UCSD-AML1 (cell line): ENCODE data around the gene OR14J1.
"Not testable (repeated sequence)": the region's sequence is repeated elsewhere in the genome, so short reads cannot be mapped to it uniquely, and the experiment has no call there.

Source experiments
- DNase-seq: peaks from one replicate; lab custom pipeline; 2025; ENCODE audit not compliant: unreplicated experiment; lab: John Stamatoyannopoulos, UW

The OR14J1 gene

GRCh38 chr6:29301316-29301715 lies at the start of gene OR14J1:
TSS of gene OR14J1 (plus strand) at chr6:29301701. CDS start at chr6:29306690, 4,989 bp downstream.
- DNase-seq = no peak

GRCh38 chr6:29251736-29252135 lies 49.8 kb upstream of the OR14J1 start:
- DNase-seq = no peak

- DNase-seq = no peak
These were observed 46.0 kb upstream of the OR14J1 start for GRCh38 chr6:29255530-29255929.

GRCh38 chr6:29259721-29260120 lies 41.8 kb upstream of the OR14J1 start:
- DNase-seq = no peak

GRCh38 chr6:29263001-29263400 lies 38.5 kb upstream of the OR14J1 start:
- no peak for DNase-seq

GRCh38 chr6:29294499-29294914 lies 7.0 kb upstream of the OR14J1 start:
- DNase-seq = no peak

GRCh38 chr6:29295181-29295585 lies 6.3 kb upstream of the OR14J1 start:
- DNase-seq = no peak

GRCh38 chr6:29295623-29296022 lies 5.9 kb upstream of the OR14J1 start:
- DNase-seq = no peak

- DNase-seq = no peak
These were observed 18.4 kb downstream of the OR14J1 start for GRCh38 chr6:29319931-29320330.

- not testable (repeated sequence) for DNase-seq
These were observed 21.8 kb downstream of the OR14J1 start for GRCh38 chr6:29323332-29323731.

GRCh38 chr6:29325777-29326176 lies 24.3 kb downstream of the OR14J1 start:
- no peak for DNase-seq

GRCh38 chr6:29332676-29333075 lies 31.2 kb downstream of the OR14J1 start:
- no peak for DNase-seq

GRCh38 chr6:29336269-29336668 lies 34.8 kb downstream of the OR14J1 start:
- no peak for DNase-seq

GRCh38 chr6:29345380-29345779 lies 43.9 kb downstream of the OR14J1 start:
- DNase-seq = no peak

- DNase-seq = not testable (repeated sequence)
These were observed 47.8 kb downstream of the OR14J1 start for GRCh38 chr6:29349348-29349747.

GRCh38 chr6:29354980-29355379 lies 53.5 kb downstream of the OR14J1 start:
- no peak for DNase-seq

GRCh38 chr6:29355603-29356002 lies 54.1 kb downstream of the OR14J1 start:
- no peak for DNase-seq
